ENCODE data around the gene DNAJB4. TPM values are rescaled to one million over a fixed set of nuclear protein-coding genes. Genes with fewer than 3 reads are reported as not detected.

The DNAJB4 gene
- total and polyA plus RNA-seq, 2 of the 8 experiments (the other 6 are each of a cell fraction or from before 2014, with no cell fraction given), result 6.6 to 21.8 TPM

DNA sequence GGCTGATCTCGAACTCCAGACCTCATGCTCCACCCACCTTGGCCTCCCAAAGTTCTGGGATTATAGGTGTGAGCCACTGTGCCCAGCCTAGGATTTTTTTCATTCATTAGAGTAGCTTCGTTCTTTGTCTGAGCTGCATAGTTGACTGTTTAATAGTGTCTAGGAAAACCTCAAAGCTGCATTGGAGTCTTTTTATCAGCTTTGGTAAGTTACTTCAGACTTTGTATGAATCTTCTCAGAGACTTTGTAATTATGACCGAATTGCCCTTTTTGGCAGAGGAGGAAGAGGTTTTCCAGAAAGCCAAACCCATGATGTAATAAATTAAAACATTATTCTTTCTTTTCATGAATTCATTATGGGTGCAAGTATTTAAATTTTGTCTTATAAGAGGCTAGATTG lies 5.1 kb downstream of the DNAJB4 start:
- Histone ChIP-seq H4K91ac (replicated peaks; ENCODE audit: insufficient read length, low read length) (no peak overlapping the region), H2BK12ac (ENCODE audit: low read depth, low read length) (no peak overlapping the region), H2AK5ac (ENCODE audit: low read depth, low read length) (no peak overlapping the region), H3K4ac (replicated peaks; ENCODE audit: insufficient read length, low read depth, low read length) (no peak overlapping the region), H3K56ac (replicated peaks; ENCODE audit: insufficient read length, low read depth, low read length) (no peak overlapping the region), H3K23ac (ENCODE audit: insufficient read length) (no peak overlapping the region), H3K79me1 (ENCODE audit: low read depth, low read length) (no peaks in the 10 kb centered on the region), H2AFZ (ENCODE audit: low read length) (no peak overlapping the region), H3K9me3 (ENCODE audit: insufficient read depth in 2 of 2, low read depth in 1 of 2, low read length in 1 of 2) (no peaks in the 10 kb centered on the region), H4K20me1 (replicated peaks in 1 of 2; ENCODE audit: control insufficient read depth in 1 of 2, insufficient read depth in 2 of 2, low read length in 2 of 2) (no peaks in the 10 kb centered on the region), H3K4me3 (ENCODE audit: extremely low read depth in 1 of 4, insufficient read depth in 2 of 4, low read depth in 3 of 4, low read length in 4 of 4) (no peak overlapping the region), H3K4me1 (replicated peaks in 1 of 4; ENCODE audit: control insufficient read depth in 3 of 4, insufficient read depth in 4 of 4, low read length in 3 of 4) (peaks cover 0 to 3% (median under 1%) of the 10 kb centered on the region in 4 experiments; a peak in 3 of 7 replicates), H3K9ac (replicated peaks in 1 of 4; ENCODE audit: extremely low read depth in 1 of 4, low read depth in 3 of 4, low read length in 3 of 4) (no peak overlapping the region), H2BK20ac (ENCODE audit: low read length) (no peak overlapping the region), H3K14ac (ENCODE audit: insufficient read length) (no peak overlapping the region), H4K8ac (ENCODE audit: extremely low read depth, insufficient read depth, low read length) (no peak overlapping the region), H3K79me2 (ENCODE audit: control insufficient read depth in 1 of 2, insufficient read depth in 2 of 2, low read length in 2 of 2) (peaks cover 0 to 3% of the 10 kb centered on the region in 2 experiments; a peak in 1 of 4 replicates), H3K27ac (ENCODE audit: low read depth, low read length) (no peak overlapping the region), H2BK120ac (replicated peaks; ENCODE audit: low read depth, low read length) (no peak overlapping the region), H2BK5ac (ENCODE audit: low read depth, low read length) (no peak overlapping the region), H3K27me3 (replicated peaks in 1 of 4; ENCODE audit: control insufficient read depth in 3 of 4, extremely low read depth in 1 of 4, insufficient read depth in 3 of 4, low read length in 3 of 4) (no peaks in the 10 kb centered on the region), H2BK15ac (ENCODE audit: low read length) (no peak overlapping the region), H3K36me3 (ENCODE audit: control insufficient read depth in 2 of 4, insufficient read depth in 4 of 4, low read length in 3 of 4) (no peaks in the 10 kb centered on the region), H4K5ac (ENCODE audit: insufficient read length, low read depth, low read length) (no peak overlapping the region), H3K23me2 (ENCODE audit: low read depth, low read length) (no peaks in the 10 kb centered on the region), H3K4me2 (ENCODE audit: insufficient read depth in 1 of 2, low read depth in 2 of 2, low read length in 2 of 2) (no peak overlapping the region), H3K18ac (ENCODE audit: extremely low read depth, low read length) (no peak overlapping the region)
- FAIRE-seq (no peak), DNase-seq (ENCODE audit: low read depth in 1 of 2, low spot score in 2 of 2) (no peak)
- POLR2A ChIA-PET (ENCODE audit: partially characterized antibody), result no interaction called here
- WGBS, 2 experiments (ENCODE audit: extremely low coverage in 1 of 2, insufficient coverage in 1 of 2, insufficient read length in 1 of 2, insufficient replicate concordance in 2 of 2, low coverage in 1 of 2, low lambda C conversion rate in 2 of 2, missing lambda C conversion rate in 1 of 2), result 87% methylated on average over 3 of the region's 3 CpGs; no CpG with 5 or more reads in 1 of the 2 experiments
- CTCF ChIA-PET (ENCODE audit: partially characterized antibody), result interaction anchor here (1.4 kb wide), 1 partner anchor 104 kb away, joined by 5 read pairs; no protein-coding TSS in a partner anchor
- TF ChIP-seq RAD21 (IDR thresholded peaks at IDR 0.05 in 1 of 2, conservative IDR thresholded peaks at IDR 0.05 in 1 of 2; ENCODE audit: low read depth in 2 of 2, low read length in 2 of 2) (no peak), SP4 (IDR thresholded peaks at IDR 0.05; ENCODE audit: low read length) (no peak), RBBP5 (IDR thresholded peaks at IDR 0.05; ENCODE audit: borderline replicate concordance, low read depth, low read length) (no peak)
